MM.1S (cell line): Measurements from ENCODE around the gene SSBP1.
"Not testable (repeated sequence)": the region's sequence is repeated elsewhere in the genome, so short reads cannot be mapped to it uniquely, and the experiment has no call there.

Source experiments
- DNase-seq: peaks from one replicate; pipeline ENCODE4 v3.0.0-alpha.2; 2015
- H2AFZ ChIP-seq: fragments of 300-600 bp; sonication (generic); 2 replicates; pipeline ENCODE4 v1.6.0; 2016; ENCODE audit warnings: antibody characterized with exemption, low read length
- H3F3A ChIP-seq: fragments of 300-600 bp; sonication (generic); 2 replicates; pipeline ENCODE4 v1.6.1; 2016; ENCODE audit warnings: mild to moderate bottlenecking, antibody characterized with exemption, low read length, moderate library complexity, mixed read lengths; ENCODE audit not compliant: insufficient read depth
- H3K27ac ChIP-seq: fragments of 300-600 bp; sonication (generic); 2 replicates; pipeline ENCODE4 v1.5.1; 2016; ENCODE audit warnings: mild to moderate bottlenecking, low read length
- H3K27me3 ChIP-seq: fragments of 300-600 bp; sonication (generic); replicated peaks from 2 replicates; pipeline ENCODE4 v1.6.0; 2016; ENCODE audit warnings: low read length; ENCODE audit not compliant: insufficient read depth
- H3K36me3 ChIP-seq: fragments of 300-600 bp; sonication (generic); replicated peaks from 2 replicates; pipeline ENCODE4 v1.6.1; 2016; ENCODE audit warnings: mild to moderate bottlenecking, low read length, mixed read lengths; ENCODE audit not compliant: insufficient read depth
- H3K4me1 ChIP-seq: fragments of 300-600 bp; sonication (generic); 2 replicates; pipeline ENCODE4 v1.6.1; 2016; ENCODE audit warnings: low read length, mixed read lengths
- H3K4me2 ChIP-seq: fragments of 300-600 bp; sonication (generic); 2 replicates; pipeline ENCODE4 v1.6.0; 2016; ENCODE audit warnings: low read depth, low read length
- H3K4me3 ChIP-seq: fragments of 300-600 bp; sonication (generic); 2 replicates; pipeline ENCODE4 v1.5.1; 2016; ENCODE audit warnings: low read length, mixed read lengths
- H3K79me2 ChIP-seq: fragments of 300-600 bp; sonication (generic); 2 replicates; pipeline ENCODE4 v1.6.1; 2016; ENCODE audit warnings: mixed run types, low read length, mixed read lengths
- H3K9ac ChIP-seq: fragments of 300-600 bp; sonication (generic); 2 replicates; pipeline ENCODE4 v1.6.1; 2016; ENCODE audit warnings: low read length, mixed read lengths
- H3K9me2 ChIP-seq: fragments of 300-600 bp; sonication (generic); replicated peaks from 2 replicates; pipeline ENCODE4 v1.6.1; 2016; ENCODE audit warnings: mild to moderate bottlenecking, low read length, mixed read lengths; ENCODE audit not compliant: insufficient read depth
- H3K9me3 ChIP-seq: fragments of 300-600 bp; sonication (generic); replicated peaks from 2 replicates; pipeline ENCODE4 v1.6.1; 2016; ENCODE audit warnings: mild to moderate bottlenecking, low read length, mixed read lengths; ENCODE audit not compliant: insufficient read depth
- H4K20me1 ChIP-seq: fragments of 300-600 bp; sonication (generic); 2 replicates; pipeline ENCODE4 v1.6.1; 2016; ENCODE audit warnings: mild to moderate bottlenecking, low read length, moderate library complexity, mixed read lengths; ENCODE audit not compliant: insufficient read depth
- EZH2 ChIP-seq: fragments of 300-600 bp; sonication (generic); optimal IDR thresholded peaks from 2 replicates; pipeline ENCODE3; 2017; ENCODE audit warnings: low read depth, mild to moderate bottlenecking, antibody characterized with exemption, low read length, mixed read lengths
- EZH2phosphoT487 ChIP-seq: fragments of 300-600 bp; sonication (generic); IDR thresholded peaks from 2 replicates; pipeline ENCODE4 v1.6.1; 2018; ENCODE audit warnings: antibody characterized with exemption, low read length
- TF ChIP-seq, protein P1 (sequence below): fragments of 300-600 bp; sonication (generic); IDR thresholded peaks from 2 replicates; pipeline ENCODE4 v1.5.1; 2016; ENCODE audit warnings: antibody characterized with exemption, low read length, mixed read lengths

SSBP1 gene

DNA sequence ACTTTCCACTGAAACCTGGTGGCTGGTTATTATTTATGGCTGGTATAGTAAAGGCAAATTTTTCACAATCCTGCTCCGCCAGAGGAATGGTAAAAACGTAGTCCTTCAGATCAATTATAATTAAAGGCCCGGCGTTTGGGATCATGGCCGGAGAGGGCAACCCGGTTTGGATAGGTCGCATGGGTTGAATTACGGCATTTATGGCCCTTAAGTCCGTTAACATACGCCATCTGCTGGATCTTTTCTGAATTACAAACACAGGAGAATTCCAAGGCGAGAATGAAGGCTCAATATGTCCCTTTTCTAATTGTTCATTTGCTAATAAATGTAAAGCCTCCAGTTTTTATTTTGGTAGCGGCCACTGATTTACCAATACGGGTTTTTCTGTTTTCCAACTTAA, 14.5 kb downstream of the SSBP1 start:
- no peak overlapping the region for H3K9ac ChIP-seq
- H3K79me2 ChIP-seq: no peaks in the 10 kb centered on the region
- H3K9me2 ChIP-seq: no peaks in the 10 kb centered on the region
- H3K36me3 ChIP-seq: peaks cover 35% of the 10 kb centered on the region
- no peak overlapping the region for H3K4me3 ChIP-seq
- TF ChIP-seq, protein P1, sequence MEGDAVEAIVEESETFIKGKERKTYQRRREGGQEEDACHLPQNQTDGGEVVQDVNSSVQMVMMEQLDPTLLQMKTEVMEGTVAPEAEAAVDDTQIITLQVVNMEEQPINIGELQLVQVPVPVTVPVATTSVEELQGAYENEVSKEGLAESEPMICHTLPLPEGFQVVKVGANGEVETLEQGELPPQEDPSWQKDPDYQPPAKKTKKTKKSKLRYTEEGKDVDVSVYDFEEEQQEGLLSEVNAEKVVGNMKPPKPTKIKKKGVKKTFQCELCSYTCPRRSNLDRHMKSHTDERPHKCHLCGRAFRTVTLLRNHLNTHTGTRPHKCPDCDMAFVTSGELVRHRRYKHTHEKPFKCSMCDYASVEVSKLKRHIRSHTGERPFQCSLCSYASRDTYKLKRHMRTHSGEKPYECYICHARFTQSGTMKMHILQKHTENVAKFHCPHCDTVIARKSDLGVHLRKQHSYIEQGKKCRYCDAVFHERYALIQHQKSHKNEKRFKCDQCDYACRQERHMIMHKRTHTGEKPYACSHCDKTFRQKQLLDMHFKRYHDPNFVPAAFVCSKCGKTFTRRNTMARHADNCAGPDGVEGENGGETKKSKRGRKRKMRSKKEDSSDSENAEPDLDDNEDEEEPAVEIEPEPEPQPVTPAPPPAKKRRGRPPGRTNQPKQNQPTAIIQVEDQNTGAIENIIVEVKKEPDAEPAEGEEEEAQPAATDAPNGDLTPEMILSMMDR: peak; percentile 52
- TF ChIP-seq EZH2phosphoT487 (no peak), EZH2 (no peak)
- H3K27ac ChIP-seq: no peak overlapping the region
- DNase-seq: peak; percentile 20
- no peaks in the 10 kb centered on the region for H4K20me1 ChIP-seq
- H3K27me3 ChIP-seq: no peaks in the 10 kb centered on the region
- no peaks in the 10 kb centered on the region for H3K9me3 ChIP-seq
- H3F3A ChIP-seq: no peaks in the 10 kb centered on the region
- H3K4me2 ChIP-seq: no peak overlapping the region
- no peaks in the 10 kb centered on the region for H3K4me1 ChIP-seq
- H2AFZ ChIP-seq: no peak overlapping the region

DNA sequence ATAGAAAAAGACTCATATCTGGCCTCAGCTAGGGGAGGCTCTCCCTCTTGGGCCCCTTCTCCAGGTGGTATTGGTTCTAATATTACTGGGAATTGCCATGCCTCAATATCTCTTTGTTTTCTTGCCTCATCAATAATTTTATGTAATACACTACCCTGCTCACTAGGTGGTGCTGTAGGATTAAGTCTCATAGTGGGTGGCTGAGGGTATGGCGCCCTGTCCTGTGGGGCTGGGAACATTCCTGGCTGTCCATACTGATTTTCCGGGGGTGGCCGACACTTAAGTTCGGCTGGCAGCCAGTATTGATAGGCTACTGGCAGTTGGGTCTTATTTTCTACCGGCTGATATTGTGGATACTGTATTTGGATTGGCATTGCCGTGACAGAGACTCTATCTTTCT, 16.8 kb downstream of the SSBP1 start:
- TF ChIP-seq, protein P1: peak; percentile 69
- TF ChIP-seq EZH2phosphoT487: no peak
- DNase-seq: peak; percentile 25
- H3F3A ChIP-seq: no peaks in the 10 kb centered on the region
- no peak overlapping the region for H3K27ac ChIP-seq
- no peaks in the 10 kb centered on the region for H4K20me1 ChIP-seq
- H3K27me3 ChIP-seq: no peaks in the 10 kb centered on the region
- no peaks in the 10 kb centered on the region for H3K9me2 ChIP-seq
- no peaks in the 10 kb centered on the region for H3K9me3 ChIP-seq
- no peak overlapping the region for H3K4me3 ChIP-seq
- no peak overlapping the region for H3K4me2 ChIP-seq
- no peak overlapping the region for H3K9ac ChIP-seq
- no peaks in the 10 kb centered on the region for H3K79me2 ChIP-seq
- no peak overlapping the region for H2AFZ ChIP-seq
- peaks cover 22% of the 10 kb centered on the region for H3K36me3 ChIP-seq
- H3K4me1 ChIP-seq: no peaks in the 10 kb centered on the region

DNA sequence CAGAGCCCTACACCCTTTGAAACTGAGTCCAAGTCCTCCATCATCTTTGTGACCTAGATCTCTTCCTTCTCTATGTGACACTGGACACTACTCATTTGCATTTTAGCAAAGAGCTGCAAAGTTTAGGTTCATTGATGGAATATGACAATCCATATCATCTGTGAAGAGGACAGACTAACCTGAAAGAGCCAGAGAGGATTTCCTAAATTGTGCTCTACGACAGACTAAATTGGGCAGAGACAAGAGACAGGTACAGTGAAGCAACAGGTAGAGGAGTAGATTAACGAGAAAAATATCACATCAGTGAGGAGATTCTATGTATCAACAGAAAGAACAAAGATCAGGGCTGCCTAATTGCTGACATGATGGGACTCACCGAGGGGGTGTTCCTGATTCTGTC, 25.6 kb downstream of the SSBP1 start, which contains the start of gene TAS2R3:
TSS of gene TAS2R3 (plus strand) at position 301 of the 400 bp plus-strand sequence. CDS start at position 363, 62 bp downstream.
- Histone ChIP-seq H3K4me3 (no peak within 1 kb of the TSS), H3K27me3 (no peaks in the 10 kb centered on the region), H2AFZ (no peak within 1 kb of the TSS), H3K36me3 (peaks cover 3% of the 10 kb centered on the region; the same call in 1 of the 2 replicates), H3K9ac (no peak within 1 kb of the TSS), H3K27ac (no peak within 1 kb of the TSS), H3K4me2 (no peak within 1 kb of the TSS), H3K9me3 (no peaks in the 10 kb centered on the region), H3K9me2 (no peaks in the 10 kb centered on the region), H3K4me1 (no peaks in the 10 kb centered on the region), H3K79me2 (no peaks in the 10 kb centered on the region), H4K20me1 (no peaks in the 10 kb centered on the region), H3F3A (no peaks in the 10 kb centered on the region)
- no peak for DNase-seq
- TF ChIP-seq EZH2phosphoT487: no peak
- no peak for TF ChIP-seq EZH2
- TF ChIP-seq, protein P1: no peak

DNA sequence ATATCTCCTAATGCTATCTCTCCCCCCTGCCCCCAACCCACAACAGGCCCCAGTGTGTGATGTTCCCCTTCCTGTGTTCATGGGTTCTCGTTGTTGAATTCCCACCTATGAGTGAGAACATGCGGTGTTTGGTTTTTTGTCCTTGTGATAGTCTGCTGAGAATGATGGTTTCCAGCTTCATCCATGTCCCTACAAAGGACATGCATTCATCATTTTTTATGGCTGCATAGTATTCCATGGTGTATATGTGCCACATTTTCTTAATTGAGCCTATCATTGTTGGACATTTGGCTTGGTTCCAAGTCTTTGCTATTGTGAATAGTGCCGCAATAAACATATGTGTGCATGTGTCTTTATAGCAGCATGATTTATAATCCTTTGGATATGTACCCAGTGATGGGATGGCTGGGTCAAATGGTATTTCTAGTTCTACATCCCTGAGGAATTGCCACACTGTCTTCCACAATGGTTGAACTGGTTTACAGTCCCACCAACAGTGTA, 32.0 kb downstream of the SSBP1 start:
- H2AFZ ChIP-seq, H3K27me3 ChIP-seq, H3K9me3 ChIP-seq, H3K9me2 ChIP-seq, H3K79me2 ChIP-seq, H4K20me1 ChIP-seq, H3K4me1 ChIP-seq, DNase-seq, H3F3A ChIP-seq, H3K4me2 ChIP-seq, H3K4me3 ChIP-seq, H3K27ac ChIP-seq, H3K36me3 ChIP-seq, H3K9ac ChIP-seq: not testable (repeated sequence)
